H9 (cell line): ENCODE data around the gene HEATR5A. TPM values are rescaled to one million over a fixed set of nuclear protein-coding genes. Genes with fewer than 3 reads are reported as not detected.

Experiments
- DNase-seq: peaks from one replicate; pipeline ENCODE4 v3.0.0-alpha.2; 2017
- H2AFZ ChIP-seq: one replicate; pipeline ENCODE4 v1.6.1; 2013; ENCODE audit warnings: mild to moderate bottlenecking, low read length, control low read depth, moderate library complexity
- H2AK5ac ChIP-seq: 2 replicates; pipeline ENCODE4 v1.6.1; 2013; ENCODE audit warnings: low read length, control low read depth, mixed read lengths; ENCODE audit not compliant: insufficient read length
- H2BK120ac ChIP-seq: one replicate; pipeline ENCODE4 v1.6.1; 2013; ENCODE audit warnings: low read depth, mild to moderate bottlenecking, low read length, control low read depth, inconsistent platforms; ENCODE audit not compliant: poor library complexity, severe bottlenecking
- H2BK12ac ChIP-seq: 2 replicates; pipeline ENCODE4 v1.6.1; 2013; ENCODE audit warnings: low read length, control low read depth, mixed read lengths, low read depth; ENCODE audit not compliant: insufficient read length
- H2BK15ac ChIP-seq: 2 replicates; pipeline ENCODE4 v1.6.1; 2013; ENCODE audit warnings: low read depth, low read length, control low read depth
- H2BK20ac ChIP-seq: one replicate; pipeline ENCODE4 v1.6.1; 2013; ENCODE audit warnings: low read depth, mild to moderate bottlenecking, low read length, control low read depth, inconsistent platforms; ENCODE audit not compliant: poor library complexity, severe bottlenecking
- H2BK5ac ChIP-seq: 2 replicates; pipeline ENCODE4 v1.6.1; 2013; ENCODE audit warnings: low read length, control low read depth, mixed read lengths; ENCODE audit not compliant: insufficient read length
- H3K14ac ChIP-seq: 2 replicates; pipeline ENCODE4 v1.6.1; 2013; ENCODE audit warnings: low read length, control low read depth; ENCODE audit not compliant: insufficient read depth
- H3K18ac ChIP-seq: 2 replicates; pipeline ENCODE4 v1.6.1; 2013; ENCODE audit warnings: low read depth, mild to moderate bottlenecking, mixed read lengths, low read length, control low read depth; ENCODE audit not compliant: insufficient read length
- H3K23ac ChIP-seq: 2 replicates; pipeline ENCODE4 v1.6.1; 2013; ENCODE audit warnings: low read length, control low read depth, mixed read lengths, low read depth; ENCODE audit not compliant: insufficient read length
- H3K23me2 ChIP-seq: 2 replicates; pipeline ENCODE4 v1.6.1; 2013; ENCODE audit warnings: low read depth, mild to moderate bottlenecking, mixed read lengths, low read length, control low read depth; ENCODE audit not compliant: insufficient read length, poor library complexity, severe bottlenecking
- H3K27ac ChIP-seq: 2 replicates; pipeline ENCODE4 v1.5.1; 2013; ENCODE audit warnings: low read length, control low read depth, mixed read lengths, low read depth; ENCODE audit not compliant: insufficient read length
- H3K27me3 ChIP-seq: 2 replicates; pipeline ENCODE4 v1.6.1; 2013; ENCODE audit warnings: low read length, control low read depth, inconsistent platforms; ENCODE audit not compliant: insufficient read depth
- H3K4ac ChIP-seq: 2 replicates; pipeline ENCODE4 v1.6.1; 2013; ENCODE audit warnings: low read depth, mild to moderate bottlenecking, control low read depth, inconsistent platforms, low read length, moderate library complexity
- H3K4me1 ChIP-seq: 2 replicates; pipeline ENCODE4 v1.6.1; 2013; ENCODE audit warnings: low read length, control low read depth, inconsistent platforms; ENCODE audit not compliant: insufficient read depth
- H3K4me2 ChIP-seq: 2 replicates; pipeline ENCODE4 v1.6.1; 2013; ENCODE audit warnings: low read length, control low read depth, mixed read lengths; ENCODE audit not compliant: insufficient read length, insufficient read depth
- H3K56ac ChIP-seq: 2 replicates; pipeline ENCODE4 v1.6.1; 2013; ENCODE audit warnings: low read depth, mild to moderate bottlenecking, mixed read lengths, low read length, control low read depth; ENCODE audit not compliant: insufficient read length
- H3K79me1 ChIP-seq: 2 replicates; pipeline ENCODE4 v1.6.1; 2013; ENCODE audit warnings: low read depth, mild to moderate bottlenecking, moderate library complexity, low read length, control low read depth, inconsistent platforms; ENCODE audit not compliant: insufficient read depth, poor library complexity, severe bottlenecking
- H3K79me2 ChIP-seq: 2 replicates; pipeline ENCODE4 v1.6.1; 2013; ENCODE audit warnings: low read length, control low read depth, inconsistent platforms; ENCODE audit not compliant: insufficient read depth
- H3K9ac ChIP-seq: 2 replicates; pipeline ENCODE4 v1.6.1; 2013; ENCODE audit warnings: low read length, control low read depth, mixed read lengths; ENCODE audit not compliant: insufficient read length; ENCODE audit errors: extremely low read depth
- H3K9me3 ChIP-seq: one replicate; pipeline ENCODE4 v1.6.1; 2013; ENCODE audit warnings: low read depth, low read length, inconsistent platforms; ENCODE audit not compliant: control insufficient read depth
- H3T11ph ChIP-seq: one replicate; pipeline ENCODE4 v1.6.1; 2013; ENCODE audit warnings: mild to moderate bottlenecking, low read length, control low read depth, inconsistent platforms
- H4K20me1 ChIP-seq: one replicate; pipeline ENCODE4 v1.6.1; 2013; ENCODE audit not compliant: control insufficient read depth, insufficient read length, insufficient read depth
- H4K5ac ChIP-seq: 2 replicates; pipeline ENCODE4 v1.6.1; 2013; ENCODE audit warnings: low read depth, mild to moderate bottlenecking, mixed read lengths, low read length, control low read depth; ENCODE audit not compliant: insufficient read length
- H4K8ac ChIP-seq: replicated peaks from 2 replicates; pipeline ENCODE4 v1.6.1; 2013; ENCODE audit warnings: low read length, control low read depth, mixed read lengths, low read depth; ENCODE audit not compliant: insufficient read length
- H4K91ac ChIP-seq: 2 replicates; pipeline ENCODE4 v1.6.1; 2013; ENCODE audit warnings: low read depth, mild to moderate bottlenecking, moderate library complexity, mixed read lengths, low read length, control low read depth; ENCODE audit not compliant: insufficient read length
- H3K27ac Mint-ChIP-seq, 3 experiments: 2 replicates in 2 of 3; 3 replicates in 1 of 3; pipeline ENCODE4 v1.8.0; 2020 to 2021; ENCODE audit warnings: mixed read lengths in 3 of 3, mild to moderate bottlenecking in 1 of 3, moderate library complexity in 1 of 3
- H3K27me3 Mint-ChIP-seq: 2 replicates; pipeline ENCODE4 v1.8.0; 2021; ENCODE audit warnings: low read depth, mild to moderate bottlenecking, moderate library complexity, mixed read lengths
- H3K36me3 Mint-ChIP-seq, 3 experiments: 2 replicates in 2 of 3; 3 replicates in 1 of 3; pipeline ENCODE4 v1.8.0; 2020 to 2021; ENCODE audit warnings: low read depth in 3 of 3, mixed read lengths in 3 of 3; ENCODE audit not compliant: insufficient read depth in 1 of 3
- H3K4me1 Mint-ChIP-seq, 2 experiments: 2 replicates each; pipeline ENCODE4 v1.8.0; 2020; ENCODE audit warnings: mixed read lengths in 2 of 2
- H3K4me3 Mint-ChIP-seq, 2 experiments: 2 replicates in 1 of 2; 3 replicates in 1 of 2; pipeline ENCODE4 v1.8.0; 2020 to 2021; ENCODE audit warnings: mild to moderate bottlenecking in 2 of 2, mixed read lengths in 2 of 2, moderate library complexity in 1 of 2
- H3K9me3 Mint-ChIP-seq, 2 experiments: 2 replicates in 1 of 2; 3 replicates in 1 of 2; pipeline ENCODE4 v1.8.0; 2020; ENCODE audit warnings: mild to moderate bottlenecking in 2 of 2, mixed read lengths in 2 of 2, moderate library complexity in 1 of 2
- WGBS: extraction: QIAGEN DNeasy Blood & Tissue Kit; methylation state at CpG from one replicate; pipeline ENCODE4 v1.1.7; 2013; ENCODE audit warnings: missing lambda C conversion rate, low lambda C conversion rate, mixed read lengths; ENCODE audit not compliant: insufficient read length; ENCODE audit errors: extremely low coverage; 5-methylcytosine and 5-hydroxymethylcytosine counted together
- total RNA-seq: library from RNA; stranded (reverse); gene quantifications from 2 replicates; pipeline ENCODE4 v1.2.1, GENCODE V29; 2021
- TF ChIP-seq, protein P1 (sequence below): fragments of 200-600 bp; sonication (generic); conservative IDR thresholded peaks from 3 replicates; pipeline ENCODE4 v1.8.0; 2021; ENCODE audit warnings: antibody characterized with exemption, mild to moderate bottlenecking

Gene HEATR5A
- total RNA-seq, 1 experiment from 2014 or later, result 21.2 TPM

DNA sequence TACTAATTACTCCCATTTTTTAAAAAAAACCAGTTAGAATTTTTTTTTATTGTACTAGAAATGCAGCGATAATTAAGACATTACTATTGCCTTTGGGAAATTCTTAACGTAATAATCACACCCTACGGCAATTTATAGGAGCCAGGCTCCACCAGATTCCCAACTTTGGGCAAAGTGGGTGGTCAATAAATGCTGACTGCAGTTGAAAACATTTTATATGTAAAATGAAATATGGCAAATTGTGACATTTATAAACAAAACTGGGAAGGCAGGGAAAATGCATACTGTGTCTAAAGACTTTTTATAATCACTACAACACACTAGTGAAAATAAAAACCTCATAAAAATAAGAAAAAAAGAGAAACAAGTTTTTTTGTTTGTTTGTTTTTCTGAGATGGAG lies 119.5 kb downstream of the HEATR5A start:
- Mint-ChIP-seq H3K9me3 (no peaks in the 10 kb centered on the region), H3K4me1 (peaks cover 0 to 4% of the 10 kb centered on the region in 2 experiments; a peak in 2 of 4 replicates), H3K27me3 (no peaks in the 10 kb centered on the region), H3K36me3 (peaks cover 4 to 20% (median 8%) of the 10 kb centered on the region in 3 experiments; a peak in 6 of 7 replicates), H3K27ac (peak overlapping the region in 2 of 3 experiments; percentile 11 to 34; a peak in 2 of 7 replicates), H3K4me3 (no peak overlapping the region)
- no peak overlapping the region for H4K91ac ChIP-seq
- DNase-seq, result no peak
- H3K14ac ChIP-seq, result no peak overlapping the region
- H3K18ac ChIP-seq, result no peak overlapping the region
- no peak overlapping the region for H2AFZ ChIP-seq
- no peak overlapping the region for H3K56ac ChIP-seq
- H2BK12ac ChIP-seq, result no peak overlapping the region
- H2AK5ac ChIP-seq, result no peak overlapping the region
- no peak overlapping the region for H3T11ph ChIP-seq
- H2BK20ac ChIP-seq, result no peak overlapping the region
- no peaks in the 10 kb centered on the region for H3K79me2 ChIP-seq
- no peak overlapping the region for H4K5ac ChIP-seq
- H3K9ac ChIP-seq, result no peak overlapping the region
- no peaks in the 10 kb centered on the region for H3K9me3 ChIP-seq
- no peak overlapping the region for H3K4ac ChIP-seq
- no peaks in the 10 kb centered on the region for H3K27me3 ChIP-seq
- TF ChIP-seq, protein P1, sequence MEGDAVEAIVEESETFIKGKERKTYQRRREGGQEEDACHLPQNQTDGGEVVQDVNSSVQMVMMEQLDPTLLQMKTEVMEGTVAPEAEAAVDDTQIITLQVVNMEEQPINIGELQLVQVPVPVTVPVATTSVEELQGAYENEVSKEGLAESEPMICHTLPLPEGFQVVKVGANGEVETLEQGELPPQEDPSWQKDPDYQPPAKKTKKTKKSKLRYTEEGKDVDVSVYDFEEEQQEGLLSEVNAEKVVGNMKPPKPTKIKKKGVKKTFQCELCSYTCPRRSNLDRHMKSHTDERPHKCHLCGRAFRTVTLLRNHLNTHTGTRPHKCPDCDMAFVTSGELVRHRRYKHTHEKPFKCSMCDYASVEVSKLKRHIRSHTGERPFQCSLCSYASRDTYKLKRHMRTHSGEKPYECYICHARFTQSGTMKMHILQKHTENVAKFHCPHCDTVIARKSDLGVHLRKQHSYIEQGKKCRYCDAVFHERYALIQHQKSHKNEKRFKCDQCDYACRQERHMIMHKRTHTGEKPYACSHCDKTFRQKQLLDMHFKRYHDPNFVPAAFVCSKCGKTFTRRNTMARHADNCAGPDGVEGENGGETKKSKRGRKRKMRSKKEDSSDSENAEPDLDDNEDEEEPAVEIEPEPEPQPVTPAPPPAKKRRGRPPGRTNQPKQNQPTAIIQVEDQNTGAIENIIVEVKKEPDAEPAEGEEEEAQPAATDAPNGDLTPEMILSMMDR, result no peak
- H3K23ac ChIP-seq, result no peak overlapping the region
- no peak overlapping the region for H2BK15ac ChIP-seq
- no peaks in the 10 kb centered on the region for H4K20me1 ChIP-seq
- H4K8ac ChIP-seq, result no peak overlapping the region
- no peaks in the 10 kb centered on the region for H3K23me2 ChIP-seq
- no peaks in the 10 kb centered on the region for H3K79me1 ChIP-seq
- no peak overlapping the region for H3K27ac ChIP-seq
- no peak overlapping the region for H2BK5ac ChIP-seq
- no peaks in the 10 kb centered on the region for H3K4me1 ChIP-seq
- H3K4me2 ChIP-seq, result no peak overlapping the region
- H2BK120ac ChIP-seq, result no peak overlapping the region
- WGBS, result no CpG with 5 or more reads among the region's 3 CpGs
